Mesenteric fat pad (tissue), 1 donor: ENCODE data around the gene NUTM2B. TPM values are rescaled to one million over a fixed set of nuclear protein-coding genes. Genes with fewer than 3 reads are reported as not detected.
"Not testable (repeated sequence)": the region's sequence is repeated elsewhere in the genome, so short reads cannot be mapped to it uniquely, and the experiment has no call there.

Source experiments
- DNase-seq: peaks from one replicate; pipeline ENCODE4 v3.0.0-alpha.2; 2020; ENCODE audit warnings: low spot score
- total RNA-seq: library from RNA; stranded (reverse); fragmentation: NEBNext Ultra II Directional; extraction: Animal tissue kit (Norgen Biotek cat#: 25700); gene quantifications from one replicate; pipeline ENCODE4 v1.2.1, GENCODE V29; 2021
- donor health status: DM: yes; HTN: yes; CAD: no.

Gene NUTM2B
- total RNA-seq, 1 donor from 2014 or later = 0.48 TPM

- not testable (repeated sequence) for DNase-seq
These were observed 23.6 kb downstream of the NUTM2B start for GRCh38 chr10:79726620-79727019.

- DNase-seq = not testable (repeated sequence)
These were observed 41.8 kb downstream of the NUTM2B start for GRCh38 chr10:79744844-79745243.

GRCh38 chr10:79748510-79748909, 45.5 kb downstream of the NUTM2B start:
- not testable (repeated sequence) for DNase-seq

- DNase-seq = not testable (repeated sequence)
These were observed 50.6 kb downstream of the NUTM2B start for GRCh38 chr10:79753601-79754000.

- not testable (repeated sequence) for DNase-seq
These were observed 55.4 kb downstream of the NUTM2B start for GRCh38 chr10:79758297-79758993.

Other genes with a start within 250 kb of the NUTM2B start
- 0.22 TPM for gene EIF5AL1, start 190.7 kb upstream of the NUTM2B start, total RNA-seq
- gene SFTPA2, start 142.8 kb upstream of the NUTM2B start, total RNA-seq = not detected
- gene SFTPA1, start 92.3 kb upstream of the NUTM2B start, total RNA-seq = not detected
- not detected for gene NUTM2E, start 123.5 kb downstream of the NUTM2B start, total RNA-seq
- gene SFTPD, start 245.9 kb downstream of the NUTM2B start, total RNA-seq = not detected